Stimulated activated naive CD4-positive, alpha-beta T cell (primary cell): Measurements from ENCODE around the gene EXOSC3.
"Not testable (repeated sequence)": the region's sequence is repeated elsewhere in the genome, so short reads cannot be mapped to it uniquely, and the experiment has no call there.

Experiments
- DNase-seq, 6 experiments: peaks; one replicate each; lab custom pipeline; 2025; lab: John Stamatoyannopoulos, UW

EXOSC3 gene

GRCh38 chr9:37775216-37775919 lies 9.5 kb downstream of the EXOSC3 start:
- DNase-seq, result no peak

- DNase-seq, result no peak
Measured at GRCh38 chr9:37769995-37770394, 14.9 kb downstream of the EXOSC3 start.

GRCh38 chr9:37769306-37769705 lies 15.6 kb downstream of the EXOSC3 start:
- DNase-seq, result no peak

- DNase-seq, result not testable (repeated sequence)
Measured at GRCh38 chr9:37765263-37765662, 19.6 kb downstream of the EXOSC3 start.

- no peak for DNase-seq
Measured at GRCh38 chr9:37761511-37761910, 23.4 kb downstream of the EXOSC3 start.

DNA sequence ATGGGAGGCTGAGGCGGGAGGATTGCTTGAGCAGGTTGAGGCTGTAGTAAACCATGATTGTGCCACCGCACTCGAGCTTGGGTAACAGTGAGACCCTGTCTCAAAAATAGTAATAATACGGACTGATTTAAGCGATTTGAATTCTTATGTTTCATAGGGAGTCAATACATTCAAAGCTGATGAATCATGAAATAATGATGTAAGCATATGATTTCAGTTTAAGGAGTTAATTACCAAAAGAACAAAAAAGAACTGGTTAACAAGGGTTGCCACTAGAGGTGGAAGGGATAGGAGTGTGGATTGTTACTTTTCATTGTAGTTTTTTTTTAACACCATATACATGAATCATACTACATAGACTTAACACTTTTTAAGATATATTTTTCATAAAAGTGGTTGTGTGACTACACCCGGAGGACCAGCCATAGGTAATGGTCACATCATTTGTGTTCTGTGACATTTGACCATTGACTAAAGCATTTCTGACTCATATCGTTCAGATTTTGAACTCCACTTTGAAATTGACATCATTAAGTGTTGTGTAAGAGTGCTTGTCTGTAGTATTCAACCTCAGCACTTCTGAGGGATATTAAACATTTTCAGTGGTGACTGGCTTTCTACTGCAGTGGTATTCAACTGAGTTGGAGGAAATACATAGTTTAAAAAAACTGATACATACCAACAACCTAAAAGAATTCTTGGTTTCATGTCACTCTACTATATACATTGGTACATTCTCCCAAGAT lies 24.3 kb downstream of the EXOSC3 start:
- DNase-seq, result no peak

DNA sequence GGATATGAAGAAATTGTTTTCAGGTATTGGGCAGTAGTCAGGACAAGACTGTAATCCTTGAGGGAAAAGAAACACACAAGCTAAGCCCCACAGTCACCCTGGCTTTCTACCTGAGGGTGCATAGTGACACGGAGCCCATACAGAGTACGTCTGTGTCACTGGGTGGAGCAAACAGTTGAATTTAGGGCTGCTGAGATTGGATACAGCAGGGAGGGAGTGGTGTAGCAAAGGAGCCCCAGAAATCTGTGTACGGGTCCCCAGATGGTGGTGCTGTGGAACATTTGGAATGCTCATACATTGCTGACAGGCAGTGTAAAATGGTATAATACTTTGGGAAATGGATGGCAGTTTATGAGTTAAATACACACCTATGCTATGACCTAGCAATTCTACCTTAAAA lies 26.1 kb downstream of the EXOSC3 start:
- DNase-seq, result no peak

DNA sequence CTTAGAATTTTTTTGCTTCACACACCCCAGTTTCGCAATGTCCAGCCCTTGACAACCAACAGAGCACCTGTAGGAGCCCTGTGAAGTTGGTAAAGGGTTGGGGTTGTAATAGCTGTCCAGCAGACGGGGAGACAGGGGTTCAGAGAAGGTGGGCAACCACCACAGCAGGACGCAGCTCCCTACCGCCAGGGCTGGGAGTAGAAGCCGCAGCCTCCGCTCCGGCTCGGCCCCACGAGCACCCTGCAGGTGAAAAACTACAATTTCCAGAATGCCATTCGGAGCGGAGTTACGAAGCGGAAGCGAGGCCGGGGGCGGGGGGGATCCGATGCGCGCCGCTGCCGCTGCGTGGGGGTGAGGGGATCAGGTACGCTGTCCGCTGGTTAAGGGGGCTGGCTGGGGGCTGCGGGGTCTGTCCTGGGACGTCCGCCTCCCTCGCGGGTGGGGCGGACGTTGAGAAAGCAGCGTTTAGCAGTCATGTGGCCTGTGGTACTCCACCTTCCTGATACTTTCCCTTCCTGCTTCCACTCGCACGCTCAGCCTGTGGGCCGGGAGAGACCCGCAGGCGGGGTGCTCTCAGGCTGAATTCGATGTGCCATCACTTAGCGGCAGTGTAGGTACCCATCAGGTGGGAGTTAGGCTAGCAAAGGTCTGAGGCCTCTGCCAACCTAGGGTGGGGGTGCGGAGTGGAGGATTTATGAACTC lies 31.2 kb downstream of the EXOSC3 start, which contains the start of gene TRMT10B:
Gene TRMT10B, plus strand, starts transcription at position 317 of the 702 bp plus-strand sequence. CDS start 8,127 bp downstream, outside the sequence.
- DNase-seq, result peak; percentile 41 to 68 (median 56)

- no peak for DNase-seq
Measured at GRCh38 chr9:37752642-37753488, 32.0 kb downstream of the EXOSC3 start.

DNA sequence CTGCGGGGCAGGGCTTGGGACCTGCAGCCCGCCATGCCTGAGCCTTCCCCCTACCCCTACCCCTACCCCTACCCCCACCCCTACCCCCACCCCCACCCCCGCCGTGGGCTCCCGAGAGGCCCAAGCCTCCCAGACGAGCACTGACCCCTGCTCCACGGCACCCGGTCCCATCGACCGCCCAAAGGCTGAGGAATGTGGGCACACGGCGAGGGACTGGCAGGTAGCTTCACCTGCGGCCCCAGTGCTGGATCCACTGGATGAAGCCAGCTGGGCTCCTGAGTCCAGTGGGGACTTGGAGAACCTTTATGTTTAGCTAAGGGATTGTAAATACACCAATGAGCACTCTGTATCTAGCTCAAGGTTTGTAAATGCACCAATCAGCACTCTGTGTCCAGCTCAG lies 32.8 kb downstream of the EXOSC3 start:
- DNase-seq, result not testable (repeated sequence)

DNA sequence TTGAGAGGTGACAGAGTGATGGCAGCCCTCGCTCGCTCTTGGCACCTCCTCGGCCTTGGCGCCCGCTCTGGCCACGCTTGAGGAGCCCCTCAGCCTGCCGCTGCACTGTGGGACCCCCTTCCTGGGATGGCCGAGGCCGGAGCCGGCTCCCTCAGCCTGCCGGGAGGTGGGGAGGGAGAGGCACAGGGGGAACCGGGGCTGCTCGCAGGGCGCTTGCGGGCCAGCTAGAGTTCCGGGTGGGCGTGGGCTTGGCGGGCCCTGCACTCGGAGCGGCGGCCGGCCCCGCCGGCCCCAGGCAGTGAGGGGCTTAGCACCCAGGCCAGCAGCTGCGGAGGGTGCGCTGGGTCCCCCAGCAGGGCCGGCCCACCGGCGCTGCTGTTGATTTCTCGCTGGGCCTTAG lies 33.2 kb downstream of the EXOSC3 start:
- DNase-seq, result not testable (repeated sequence)

GRCh38 chr9:37751186-37751585 lies 33.7 kb downstream of the EXOSC3 start:
- DNase-seq, result no peak

- DNase-seq, result no peak
Measured at GRCh38 chr9:37749129-37749528, 35.7 kb downstream of the EXOSC3 start.

DNA sequence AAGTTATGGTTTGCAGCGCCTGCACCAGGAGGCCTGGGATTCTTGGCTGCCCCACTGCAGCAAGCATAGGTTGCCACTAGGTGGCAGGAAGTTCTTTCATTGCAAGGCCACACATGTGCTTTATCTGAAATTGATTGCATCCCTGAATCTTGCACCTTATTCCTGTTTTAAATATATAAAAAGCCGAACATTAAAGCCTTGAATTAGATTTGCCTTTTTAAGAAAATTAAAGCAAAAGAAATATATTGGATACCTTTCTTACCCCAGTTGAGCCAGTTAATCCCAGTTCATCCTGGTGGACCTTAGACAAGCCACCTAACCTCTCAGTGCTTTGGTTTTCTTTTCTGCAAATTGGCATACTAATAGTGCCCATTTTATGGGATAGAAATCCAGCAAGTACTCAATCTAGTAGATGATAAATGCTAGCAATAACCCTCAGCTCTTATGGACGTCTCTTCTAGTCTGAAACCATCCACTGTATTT lies 37.6 kb downstream of the EXOSC3 start:
- DNase-seq, result peak in 5 of 6 experiments; percentile 8 to 48 (median 22)

DNA sequence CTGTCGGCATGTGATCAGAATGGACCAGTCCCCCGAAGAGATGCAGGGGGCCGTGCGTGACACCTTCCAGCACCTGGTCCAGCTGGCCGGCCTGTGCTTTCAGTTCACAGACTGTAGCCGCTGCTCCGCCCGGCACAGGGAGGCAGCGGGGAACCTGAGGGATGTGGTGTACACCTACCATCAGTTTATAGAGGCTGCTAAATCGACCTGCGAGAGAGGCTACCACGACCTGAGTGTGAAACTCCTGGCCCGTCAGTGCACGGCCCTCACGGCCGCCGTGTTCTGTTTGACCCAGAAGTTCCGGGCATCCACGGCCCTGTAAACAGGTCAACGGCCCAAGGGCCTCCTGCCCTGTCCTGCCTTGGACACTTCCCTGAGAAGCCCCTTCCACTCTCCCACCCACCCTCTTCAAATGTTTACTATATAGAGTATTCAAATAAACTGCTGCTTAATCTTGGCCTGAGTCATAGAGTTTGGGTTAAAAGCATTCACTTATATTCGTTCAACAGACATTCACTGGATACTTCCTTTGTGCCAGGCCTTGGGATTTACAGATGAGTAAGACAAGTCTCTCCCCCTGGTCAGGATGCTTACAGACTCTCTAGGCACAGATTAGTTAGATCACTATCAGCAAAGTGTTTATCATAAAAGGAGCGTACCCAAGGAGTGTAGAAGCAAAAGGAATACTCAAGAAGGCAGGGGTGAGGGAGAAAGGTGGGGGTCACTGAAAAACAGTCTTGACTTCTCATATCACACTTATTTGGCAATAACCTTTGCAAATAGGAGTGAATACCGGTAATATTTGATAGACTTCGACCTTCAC lies 38.2 kb downstream of the EXOSC3 start:
- peak in 1 of 6 experiments; percentile 29 for DNase-seq

GRCh38 chr9:37745970-37746369 lies 38.9 kb downstream of the EXOSC3 start:
- no peak for DNase-seq

- DNase-seq, result no peak
Measured at GRCh38 chr9:37740631-37741328, 44.1 kb downstream of the EXOSC3 start.

DNA sequence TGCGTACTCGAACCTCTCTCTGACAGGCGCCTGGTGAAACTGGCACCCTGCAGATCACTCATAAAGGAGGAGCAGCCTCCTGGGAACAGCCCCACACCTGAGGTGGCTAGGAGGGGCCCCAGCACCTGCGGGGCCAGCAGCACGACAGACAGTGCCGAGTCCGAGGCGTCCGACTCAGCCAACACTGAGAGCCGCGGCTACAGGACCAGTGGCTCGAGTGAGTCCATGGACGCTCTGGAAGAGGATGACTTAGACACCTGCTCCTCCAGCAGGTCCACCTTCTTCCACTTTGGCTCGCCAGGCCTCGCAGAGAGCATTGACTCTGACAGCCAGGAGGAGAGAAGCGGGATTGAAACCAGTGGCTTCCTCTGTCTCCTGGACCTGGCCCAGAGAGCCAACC lies 44.7 kb downstream of the EXOSC3 start:
- DNase-seq, result no peak

DNA sequence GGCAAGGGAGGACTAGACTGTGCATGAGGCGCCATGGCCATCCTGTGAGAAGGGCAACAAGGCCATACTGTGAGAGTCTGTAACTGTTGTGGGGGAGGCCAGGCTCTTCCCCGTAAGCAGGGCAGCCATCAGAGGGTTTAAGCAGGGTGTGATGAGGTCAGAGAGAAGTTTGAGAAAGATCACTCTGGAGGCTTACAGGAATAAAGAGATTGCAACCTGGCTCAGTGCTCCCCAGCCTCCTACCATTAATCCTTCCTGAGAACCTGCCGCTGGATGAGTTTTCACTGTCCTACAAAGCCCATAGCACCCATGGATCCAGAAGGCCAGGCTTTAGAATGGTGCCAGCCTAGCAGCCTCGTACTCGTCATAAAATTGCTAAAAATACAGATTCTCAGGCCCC lies 45.6 kb downstream of the EXOSC3 start:
- no peak for DNase-seq

- DNase-seq, result no peak
Measured at GRCh38 chr9:37732952-37733351, 51.9 kb downstream of the EXOSC3 start.
